H1 (cell line): ENCODE data around the gene COX7A1. TPM values are rescaled to one million over a fixed set of nuclear protein-coding genes. Genes with fewer than 3 reads are reported as not detected.
A peak's percentile ranks its signal among the peaks of the same experiment; 100 is the strongest.

ENCODE experiments used
- BCL11A ChIP-seq, 2 experiments: IDR thresholded peaks; one replicate each; pipeline ENCODE4 v1.6.1; 2011; ENCODE audit warnings: low read depth in 2 of 2, low read length in 2 of 2, mild to moderate bottlenecking in 2 of 2
- BRCA1 ChIP-seq: IDR thresholded peaks from 2 replicates; pipeline ENCODE4 v1.6.1; 2012; ENCODE audit warnings: low read depth, low read length, improper control_type of control experiment
- CHD2 ChIP-seq: IDR thresholded peaks from 2 replicates; pipeline ENCODE4 v1.6.1; 2012; ENCODE audit warnings: low read length, improper control_type of control experiment
- CREB1 ChIP-seq: IDR thresholded peaks from 2 replicates; pipeline ENCODE4 v1.6.1; 2012; ENCODE audit warnings: inconsistent platforms
- CTBP2 ChIP-seq: IDR thresholded peaks from 2 replicates; pipeline ENCODE4 v1.7.0; 2011; ENCODE audit warnings: borderline replicate concordance, mild to moderate bottlenecking, moderate library complexity, mixed read lengths, low read length; ENCODE audit not compliant: insufficient read depth, insufficient read length
- EGR1 ChIP-seq: IDR thresholded peaks from 2 replicates; pipeline ENCODE4 v1.6.1; 2011; ENCODE audit warnings: low read depth, low read length, borderline replicate concordance
- EP300 ChIP-seq, 2 experiments: IDR thresholded peaks; 1 replicate in 1 of 2; 2 replicates in 1 of 2; pipeline ENCODE4 v1.6.1; 2011 to 2012; ENCODE audit warnings: low read depth in 2 of 2, low read length in 2 of 2, mild to moderate bottlenecking in 2 of 2, borderline replicate concordance in 1 of 2, inconsistent platforms in 1 of 2, moderate library complexity in 1 of 2
- EZH2 ChIP-seq: fragments of 200-600 bp; sonication (generic); IDR thresholded peaks from 2 replicates; pipeline ENCODE4 v1.7.1; 2012; ENCODE audit warnings: low read depth, mild to moderate bottlenecking, moderate library complexity, low read length, inconsistent platforms; ENCODE audit not compliant: severe bottlenecking
- HDAC2 ChIP-seq, 2 experiments: fragments of 300-600 bp in 1 of 2; sonication (generic) in 1 of 2; IDR thresholded peaks; 2 replicates each; pipeline ENCODE4 v1.6.1; 2011 to 2012; ENCODE audit warnings: low read depth in 2 of 2, low read length in 2 of 2, mild to moderate bottlenecking in 2 of 2, moderate library complexity in 2 of 2, borderline replicate concordance in 1 of 2, inconsistent platforms in 1 of 2
- JUN ChIP-seq: IDR thresholded peaks from 2 replicates; pipeline ENCODE4 v1.6.1; 2011; ENCODE audit warnings: low read depth, mild to moderate bottlenecking, improper control_type of control experiment, low read length
- JUND ChIP-seq: IDR thresholded peaks from 2 replicates; pipeline ENCODE4 v1.6.1; 2011; ENCODE audit warnings: mild to moderate bottlenecking, improper control_type of control experiment, low read length
- KDM4A ChIP-seq: IDR thresholded peaks from one replicate; pipeline ENCODE4 v1.7.1; 2012; ENCODE audit warnings: low read depth, mild to moderate bottlenecking, moderate library complexity, low read length, inconsistent platforms; ENCODE audit not compliant: severe bottlenecking
- NANOG ChIP-seq: IDR thresholded peaks from 2 replicates; pipeline ENCODE4 v1.6.1; 2011; ENCODE audit warnings: low read length, low read depth, mild to moderate bottlenecking, inconsistent platforms; ENCODE audit not compliant: insufficient read depth, poor library complexity, severe bottlenecking
- NRF1 ChIP-seq: IDR thresholded peaks from 2 replicates; pipeline ENCODE4 v1.6.1; 2011; ENCODE audit warnings: mild to moderate bottlenecking, low read depth, low read length, improper control_type of control experiment
- PHF8 ChIP-seq: fragments of 200-600 bp; sonication (generic); conservative IDR thresholded peaks from 2 replicates; pipeline ENCODE4 v1.7.1; 2012; ENCODE audit warnings: low read depth, mild to moderate bottlenecking, inconsistent platforms, low read length, moderate library complexity
- POU5F1 ChIP-seq: IDR thresholded peaks from 2 replicates; pipeline ENCODE4 v1.6.1; 2011; ENCODE audit warnings: low read depth, mild to moderate bottlenecking, low read length, moderate library complexity
- RBBP5 ChIP-seq: IDR thresholded peaks from 2 replicates; pipeline ENCODE4 v1.7.1; 2012; ENCODE audit warnings: low read depth, mild to moderate bottlenecking, inconsistent platforms, low read length, moderate library complexity, borderline replicate concordance
- RNF2 ChIP-seq: fragments of 200-900, 300-1000 bp; sonication (generic); IDR thresholded peaks from 2 replicates; pipeline ENCODE4 v1.7.1; 2016; ENCODE audit warnings: borderline replicate concordance, low read depth, mild to moderate bottlenecking, antibody characterized with exemption, low read length; ENCODE audit not compliant: poor library complexity, severe bottlenecking; ENCODE audit errors: missing control alignments
- SP2 ChIP-seq: IDR thresholded peaks from 2 replicates; pipeline ENCODE4 v1.6.1; 2012; ENCODE audit warnings: mild to moderate bottlenecking, low read length, inconsistent platforms
- YY1 ChIP-seq: IDR thresholded peaks from 2 replicates; pipeline ENCODE4 v1.6.1; 2011; ENCODE audit warnings: low read depth, mild to moderate bottlenecking, low read length
- ZNF274 ChIP-seq: IDR thresholded peaks from 2 replicates; pipeline ENCODE4 v1.7.0; 2012; ENCODE audit warnings: low read length, borderline replicate concordance; ENCODE audit errors: extremely low read depth
- polyA plus RNA-seq, 7 experiments: library from polyadenylated mRNA; depleted of rRNA in 3 of 7; stranded (reverse) in 5 of 7; unstranded in 2 of 7; fragments of >200 nt in 5 of 7; fragments of 200-250 nt in 2 of 7; gene quantifications; 1 replicate in 5 of 7; 2 replicates in 1 of 7; 4 replicates in 1 of 7; pipeline versions ENCODE4 v1.2.1 to v1.2.3, GENCODE V29; 2011 to 2013; ENCODE audit warnings: missing spikeins in 2 of 7, mixed read lengths in 2 of 7
- total RNA-seq: library from RNA; stranded (reverse); fragmentation: NEBNext Ultra II Directional; extraction: Animal tissue kit (Norgen Biotek cat#: 25700); gene quantifications from 2 replicates; pipeline ENCODE4 v1.2.1, GENCODE V29; 2021
- TF ChIP-seq, protein P1 (sequence below): IDR thresholded peaks from 2 replicates; pipeline ENCODE4 v1.6.1; 2012; ENCODE audit warnings: inconsistent platforms

COX7A1 gene
- total and polyA plus RNA-seq, 2 of the 8 experiments (the other 6 are each of a cell fraction or from before 2014, with no cell fraction given), result 0.60 TPM

DNA sequence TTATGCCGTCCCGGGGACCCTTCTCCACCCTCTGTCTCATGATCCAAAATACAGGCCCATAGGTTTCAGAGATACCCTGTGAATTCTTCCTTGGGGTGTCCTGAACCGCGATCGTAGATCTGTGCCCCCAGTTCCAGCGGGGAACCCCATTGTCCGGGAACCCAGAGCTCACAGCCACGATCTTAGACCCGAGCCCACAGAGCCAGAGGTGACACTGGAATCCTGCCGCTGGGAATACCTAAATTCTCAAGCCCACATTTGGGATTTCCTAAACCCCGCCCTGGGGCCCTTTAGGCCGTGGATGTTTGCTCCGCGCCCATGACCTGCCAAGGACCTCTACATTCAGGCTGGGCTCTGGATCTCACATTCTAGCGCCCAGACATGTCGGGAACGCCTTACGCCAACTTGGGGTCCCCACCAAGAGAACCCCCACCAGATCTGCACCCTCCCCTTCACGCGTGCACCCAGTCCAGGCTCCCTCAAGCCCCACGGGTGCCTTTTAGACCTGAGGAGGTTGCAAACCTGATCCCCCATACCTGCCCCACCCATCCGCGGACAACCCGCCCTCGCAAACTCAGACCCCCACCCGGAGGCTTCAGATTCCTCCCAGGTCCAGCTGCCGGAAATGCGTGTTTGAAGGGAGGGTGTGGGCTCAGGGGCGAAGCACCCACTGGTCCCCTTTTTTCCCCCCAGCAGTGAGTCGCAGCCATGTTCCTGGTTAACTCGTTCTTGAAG lies 11.8 kb downstream of the COX7A1 start (continued):
- no peak for TF ChIP-seq EP300 (IDR thresholded peaks at IDR 0.05; ENCODE audit: borderline replicate concordance in 1 of 2, low read depth in 2 of 2, low read length in 2 of 2)
- TF ChIP-seq BCL11A (IDR thresholded peaks at IDR 0.05; ENCODE audit: low read depth in 2 of 2, low read length in 2 of 2), result no peak
- TF ChIP-seq NANOG, result no peak
- TF ChIP-seq, protein P1, sequence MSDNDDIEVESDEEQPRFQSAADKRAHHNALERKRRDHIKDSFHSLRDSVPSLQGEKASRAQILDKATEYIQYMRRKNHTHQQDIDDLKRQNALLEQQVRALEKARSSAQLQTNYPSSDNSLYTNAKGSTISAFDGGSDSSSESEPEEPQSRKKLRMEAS, result no peak
- TF ChIP-seq POU5F1, result no peak
- peak; percentile 33 for TF ChIP-seq KDM4A
- TF ChIP-seq NRF1, result no peak
- no peak for TF ChIP-seq JUN
- 0 out of 2 replicates have a peak, but pooled peaks have one; percentile 3 for TF ChIP-seq YY1
- no peak for TF ChIP-seq CREB1
- no peak for TF ChIP-seq EGR1
- no peak for TF ChIP-seq BRCA1
- TF ChIP-seq JUND, result no peak
- no peak for TF ChIP-seq RBBP5
- TF ChIP-seq EZH2, result no peak
- no peak for TF ChIP-seq ZNF274
- no peak for TF ChIP-seq HDAC2 (IDR thresholded peaks at IDR 0.05; ENCODE audit: borderline replicate concordance in 1 of 2, low read depth in 2 of 2, low read length in 2 of 2)
- no peak for TF ChIP-seq CHD2
- no peak for TF ChIP-seq SP2
- 0 out of 2 replicates have a peak, but pooled peaks have one; percentile 34 for TF ChIP-seq PHF8
- TF ChIP-seq RNF2, result no peak
- TF ChIP-seq CTBP2, result no peak
